Testis (tissue), 2 donors: ENCODE results near the gene TESPA1.

Experiments used
- POLR2A ChIP-seq: fragments of 450-650 bp; IDR thresholded peaks from one replicate; pipeline ENCODE4 v1.6.1; 2017; ENCODE audit warnings: antibody characterized with exemption, mild to moderate bottlenecking, moderate library complexity
- TF ChIP-seq, protein P1 (sequence below), 3 experiments: fragments of 450-650 bp in 2 of 3; fragments of 200-600 bp in 1 of 3; sonication (generic) in 1 of 3; IDR thresholded peaks; one replicate each; pipeline ENCODE4 v1.5.1; 2016 to 2019; ENCODE audit warnings: antibody characterized with exemption in 3 of 3, mild to moderate bottlenecking in 2 of 3, moderate library complexity in 1 of 3

DNA sequence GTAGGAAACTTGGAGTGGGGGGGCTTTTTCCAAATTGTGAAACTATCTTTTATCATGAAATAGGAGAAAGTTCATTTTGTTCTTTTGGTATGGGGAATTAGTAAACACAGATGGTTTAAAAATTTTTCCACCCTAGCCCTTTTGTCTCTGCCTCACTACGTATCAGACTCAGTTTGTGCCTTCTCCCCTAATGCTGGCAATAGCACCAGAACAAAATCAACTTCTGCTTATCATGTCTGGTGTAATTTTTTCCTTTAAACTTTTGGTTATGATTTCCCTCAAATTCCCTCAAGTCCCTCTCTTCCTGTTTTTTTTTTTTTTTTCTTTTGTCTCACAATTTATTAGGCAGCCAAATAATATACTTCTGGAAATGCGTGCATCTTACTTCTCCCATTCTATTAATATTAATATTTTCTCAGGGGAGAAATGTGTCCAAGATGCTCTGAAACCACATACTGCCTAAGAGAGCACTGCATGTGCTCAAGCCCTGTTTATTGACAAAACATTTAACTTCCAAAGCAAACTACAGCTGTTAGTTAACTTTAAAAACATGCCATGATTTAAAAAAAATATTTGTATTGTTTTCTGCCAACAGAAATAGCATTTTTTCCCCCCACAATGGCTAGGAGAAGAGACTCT lies 35.4 kb downstream of the TESPA1 start:
- TF ChIP-seq, protein P1, sequence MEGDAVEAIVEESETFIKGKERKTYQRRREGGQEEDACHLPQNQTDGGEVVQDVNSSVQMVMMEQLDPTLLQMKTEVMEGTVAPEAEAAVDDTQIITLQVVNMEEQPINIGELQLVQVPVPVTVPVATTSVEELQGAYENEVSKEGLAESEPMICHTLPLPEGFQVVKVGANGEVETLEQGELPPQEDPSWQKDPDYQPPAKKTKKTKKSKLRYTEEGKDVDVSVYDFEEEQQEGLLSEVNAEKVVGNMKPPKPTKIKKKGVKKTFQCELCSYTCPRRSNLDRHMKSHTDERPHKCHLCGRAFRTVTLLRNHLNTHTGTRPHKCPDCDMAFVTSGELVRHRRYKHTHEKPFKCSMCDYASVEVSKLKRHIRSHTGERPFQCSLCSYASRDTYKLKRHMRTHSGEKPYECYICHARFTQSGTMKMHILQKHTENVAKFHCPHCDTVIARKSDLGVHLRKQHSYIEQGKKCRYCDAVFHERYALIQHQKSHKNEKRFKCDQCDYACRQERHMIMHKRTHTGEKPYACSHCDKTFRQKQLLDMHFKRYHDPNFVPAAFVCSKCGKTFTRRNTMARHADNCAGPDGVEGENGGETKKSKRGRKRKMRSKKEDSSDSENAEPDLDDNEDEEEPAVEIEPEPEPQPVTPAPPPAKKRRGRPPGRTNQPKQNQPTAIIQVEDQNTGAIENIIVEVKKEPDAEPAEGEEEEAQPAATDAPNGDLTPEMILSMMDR (IDR thresholded peaks at IDR 0.05), result no peak
- TF ChIP-seq POLR2A, result no peak
